ENCODE results near the gene DKC1.
"Not testable (repeated sequence)": the region's sequence is repeated elsewhere in the genome, so short reads cannot be mapped to it uniquely, and the experiment has no call there.

GRCh38 chrX:154817048-154817618 lies 54.5 kb downstream of the DKC1 start:
- TF ChIP-seq, protein P1, sequence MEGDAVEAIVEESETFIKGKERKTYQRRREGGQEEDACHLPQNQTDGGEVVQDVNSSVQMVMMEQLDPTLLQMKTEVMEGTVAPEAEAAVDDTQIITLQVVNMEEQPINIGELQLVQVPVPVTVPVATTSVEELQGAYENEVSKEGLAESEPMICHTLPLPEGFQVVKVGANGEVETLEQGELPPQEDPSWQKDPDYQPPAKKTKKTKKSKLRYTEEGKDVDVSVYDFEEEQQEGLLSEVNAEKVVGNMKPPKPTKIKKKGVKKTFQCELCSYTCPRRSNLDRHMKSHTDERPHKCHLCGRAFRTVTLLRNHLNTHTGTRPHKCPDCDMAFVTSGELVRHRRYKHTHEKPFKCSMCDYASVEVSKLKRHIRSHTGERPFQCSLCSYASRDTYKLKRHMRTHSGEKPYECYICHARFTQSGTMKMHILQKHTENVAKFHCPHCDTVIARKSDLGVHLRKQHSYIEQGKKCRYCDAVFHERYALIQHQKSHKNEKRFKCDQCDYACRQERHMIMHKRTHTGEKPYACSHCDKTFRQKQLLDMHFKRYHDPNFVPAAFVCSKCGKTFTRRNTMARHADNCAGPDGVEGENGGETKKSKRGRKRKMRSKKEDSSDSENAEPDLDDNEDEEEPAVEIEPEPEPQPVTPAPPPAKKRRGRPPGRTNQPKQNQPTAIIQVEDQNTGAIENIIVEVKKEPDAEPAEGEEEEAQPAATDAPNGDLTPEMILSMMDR (IDR thresholded peaks at IDR 0.05 in 2 of 3, conservative IDR thresholded peaks at IDR 0.05 in 1 of 3; ENCODE audit: borderline replicate concordance in 1 of 3, insufficient read depth in 1 of 3, low read depth in 2 of 3, low read length in 2 of 3), result not testable (repeated sequence)
- TF ChIP-seq EZH2 (IDR thresholded peaks at IDR 0.05); ZNF274 (IDR thresholded peaks at IDR 0.05; ENCODE audit: low read depth, low read length); SRF (IDR thresholded peaks at IDR 0.05; ENCODE audit: low read depth); POLR2A (IDR thresholded peaks at IDR 0.05; ENCODE audit: borderline replicate concordance, extremely low read depth, insufficient read depth, insufficient read length); FOSL1 (IDR thresholded peaks at IDR 0.05; ENCODE audit: low read depth); POLR2AphosphoS5 (IDR thresholded peaks at IDR 0.05; ENCODE audit: low read depth, low read length): not testable (repeated sequence)

Measured in HCT116 (cell line).